HG03378 (cell line): Measurements from ENCODE around the gene ASTN2.

Source experiments
- ATAC-seq: cut with Tn5 transposase; IDR thresholded peaks from one replicate; pipeline ENCODE4 v1.9.1; 2021; ENCODE audit warnings: mild to moderate bottlenecking, moderate library complexity; ENCODE audit not compliant: unreplicated experiment

ASTN2 gene

GRCh38 chr9:116688806-116689485 lies 725.9 kb downstream of the ASTN2 start:
- ATAC-seq: no peak

- ATAC-seq: no peak
These were observed 727.1 kb downstream of the ASTN2 start for GRCh38 chr9:116687754-116688135.

- peak; percentile 92 for ATAC-seq
These were observed 727.6 kb downstream of the ASTN2 start, which contains the start of gene TRIM32 for GRCh38 chr9:116687074-116687753. TSS of gene TRIM32 (plus strand) at chr9:116687305. CDS start at chr9:116697743, 10,438 bp downstream.

- ATAC-seq: peak; percentile 44
These were observed 728.2 kb downstream of the ASTN2 start for GRCh38 chr9:116686693-116687073.

- ATAC-seq: peak; percentile 0
These were observed 728.7 kb downstream of the ASTN2 start for GRCh38 chr9:116686135-116686534.

GRCh38 chr9:116685166-116685565 lies 729.7 kb downstream of the ASTN2 start:
- no peak for ATAC-seq

GRCh38 chr9:116683535-116683934 lies 731.3 kb downstream of the ASTN2 start:
- no peak for ATAC-seq

GRCh38 chr9:116674210-116674980 lies 740.5 kb downstream of the ASTN2 start:
- ATAC-seq: no peak

GRCh38 chr9:116673375-116673774 lies 741.5 kb downstream of the ASTN2 start:
- no peak for ATAC-seq

GRCh38 chr9:116671605-116672004 lies 743.3 kb downstream of the ASTN2 start:
- no peak for ATAC-seq

GRCh38 chr9:116668970-116669695 lies 745.7 kb downstream of the ASTN2 start:
- ATAC-seq: no peak

GRCh38 chr9:116663581-116663980 lies 751.3 kb downstream of the ASTN2 start:
- ATAC-seq: no peak

- no peak for ATAC-seq
These were observed 752.1 kb downstream of the ASTN2 start for GRCh38 chr9:116662646-116663310.

GRCh38 chr9:116661037-116661954 lies 753.6 kb downstream of the ASTN2 start:
- ATAC-seq: peak; percentile 79

- no peak for ATAC-seq
These were observed 756.6 kb downstream of the ASTN2 start for GRCh38 chr9:116658265-116658664.

GRCh38 chr9:116656977-116657376 lies 757.9 kb downstream of the ASTN2 start:
- no peak for ATAC-seq

GRCh38 chr9:116656501-116656971 lies 758.3 kb downstream of the ASTN2 start:
- ATAC-seq: no peak

- no peak for ATAC-seq
These were observed 760.9 kb downstream of the ASTN2 start for GRCh38 chr9:116654059-116654355.

- ATAC-seq: no peak
These were observed 761.4 kb downstream of the ASTN2 start for GRCh38 chr9:116653348-116654058.
